ENCODE data around the gene ALG10B. TPM values are rescaled to one million over a fixed set of nuclear protein-coding genes. Genes with fewer than 3 reads are reported as not detected.

ALG10B gene
- 1 to 10 TPM; 2.3 to 7.4 (median 4.9) TPM for total RNA-seq

- H3K4me1 ChIP-seq, result peaks cover 8 to 31% (median 21%) of the 10 kb centered on the region in 4 donors
- intact Hi-C loops (cut with DNase I), result loop anchor here (1.0 to 5.0 kb wide), 2 partner anchors 178 to 591 kb away; partner anchors contain the start of gene CPNE8
- under 1% methylated on average over 37 of the region's 42 CpGs for WGBS
- H3K9me3 ChIP-seq, result no peaks in the 10 kb centered on the region
- peak within 1 kb of the TSS; percentile 60 to 83 (median 74) for H3K4me3 ChIP-seq
- no peaks in the 10 kb centered on the region for H3K27me3 ChIP-seq
- TF ChIP-seq POLR2A (IDR thresholded peaks at IDR 0.05; ENCODE audit: low read depth) (no peak), EP300 (IDR thresholded peaks at IDR 0.05) (no peak), POLR2AphosphoS5 (IDR thresholded peaks at IDR 0.05) (peak; percentile 51 to 60), CTCF (IDR thresholded peaks at IDR 0.05) (peak; percentile 44 to 83 (median 77))
- H3K36me3 ChIP-seq, result peaks cover 0 to 14% (median 5%) of the 10 kb centered on the region in 4 donors
- H3K27ac ChIP-seq (replicated peaks in 1 of 4), result peak within 1 kb of the TSS; percentile 84 to 87 (median 86)
- peak; percentile 98 for DNase-seq (ENCODE audit: extremely low spot score)
Observed at GRCh38 chr12:38316391-38317129, at the start of gene ALG10B. ALG10B (plus strand) TSS chr12:38316774; CDS start chr12:38316894, 120 bp downstream.

DNA sequence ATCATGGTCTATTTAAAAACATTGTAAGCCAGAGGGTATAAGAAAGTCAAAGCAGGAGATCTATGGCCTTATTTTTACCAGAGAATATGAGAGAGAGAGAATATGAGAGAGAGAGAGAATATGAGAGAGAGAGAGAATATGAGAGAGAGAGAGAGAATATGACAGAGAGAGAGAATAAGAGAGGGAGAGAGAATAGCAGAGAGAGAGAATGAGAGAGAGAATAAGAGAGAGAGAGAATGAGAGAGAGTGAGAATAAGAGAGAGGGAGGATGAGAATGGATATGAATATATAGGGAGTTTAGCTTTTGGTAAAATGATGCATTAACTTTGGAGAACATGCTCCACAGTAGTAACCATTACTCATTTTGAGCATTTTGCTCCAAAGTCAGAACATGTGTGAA, 48.0 kb upstream of the ALG10B start:
- TF ChIP-seq EP300 (IDR thresholded peaks at IDR 0.05) (no peak), CTCF (IDR thresholded peaks at IDR 0.05) (no peak), POLR2A (IDR thresholded peaks at IDR 0.05; ENCODE audit: low read depth) (no peak), POLR2AphosphoS5 (IDR thresholded peaks at IDR 0.05) (no peak)
- no peak for DNase-seq (ENCODE audit: extremely low spot score)

DNA sequence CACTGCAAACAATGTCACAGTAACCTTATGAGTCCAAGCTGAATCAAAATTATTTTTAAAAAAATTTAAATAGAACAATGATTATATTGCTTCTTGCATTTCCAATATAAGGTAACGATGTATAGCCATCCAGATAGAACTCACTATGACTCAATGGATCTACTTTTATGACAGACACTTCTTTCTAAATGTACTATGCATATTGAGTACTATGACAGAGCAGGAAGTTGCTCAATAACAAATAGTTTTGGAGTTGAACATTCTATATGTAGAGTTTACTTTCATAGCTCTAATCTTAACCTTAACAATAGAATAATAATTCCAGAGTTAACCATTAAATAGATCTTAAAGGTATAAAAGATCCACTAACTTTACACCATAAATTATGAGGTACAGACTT, 46.7 kb upstream of the ALG10B start:
- Histone ChIP-seq H3K4me3 (no peak overlapping the region), H3K27ac (replicated peaks in 1 of 4) (no peak overlapping the region), H3K4me1 (no peaks in the 10 kb centered on the region), H3K9me3 (no peaks in the 10 kb centered on the region), H3K36me3 (no peaks in the 10 kb centered on the region), H3K27me3 (no peaks in the 10 kb centered on the region)
- WGBS, result 29% methylated on average over 1 of the region's 1 CpG
- DNase-seq (ENCODE audit: extremely low spot score), result no peak
- intact Hi-C loops (cut with DNase I), result no loop called here
- TF ChIP-seq POLR2A (IDR thresholded peaks at IDR 0.05; ENCODE audit: low read depth) (no peak), CTCF (IDR thresholded peaks at IDR 0.05) (no peak), EP300 (IDR thresholded peaks at IDR 0.05) (no peak), POLR2AphosphoS5 (IDR thresholded peaks at IDR 0.05) (no peak)

More for the DNA sequence above, 48.0 kb upstream of the ALG10B start:
- H3K27ac ChIP-seq (replicated peaks in 1 of 4), result no peak overlapping the region
- no peaks in the 10 kb centered on the region for H3K27me3 ChIP-seq
- intact Hi-C loops (cut with DNase I), result no loop called here
- H3K9me3 ChIP-seq, result no peaks in the 10 kb centered on the region
- H3K4me3 ChIP-seq, result no peak overlapping the region
- no peaks in the 10 kb centered on the region for H3K36me3 ChIP-seq
- H3K4me1 ChIP-seq, result no peaks in the 10 kb centered on the region

GRCh38 chr12:38279756-38280155, 36.8 kb upstream of the ALG10B start:
- no peaks in the 10 kb centered on the region for H3K36me3 ChIP-seq
- H3K27me3 ChIP-seq, result no peaks in the 10 kb centered on the region
- no peak overlapping the region for H3K4me3 ChIP-seq
- no peaks in the 10 kb centered on the region for H3K9me3 ChIP-seq
- TF ChIP-seq POLR2AphosphoS5 (IDR thresholded peaks at IDR 0.05), result no peak
- no peak for TF ChIP-seq EP300 (IDR thresholded peaks at IDR 0.05)
- TF ChIP-seq POLR2A (IDR thresholded peaks at IDR 0.05; ENCODE audit: low read depth), result no peak
- no peak for TF ChIP-seq CTCF (IDR thresholded peaks at IDR 0.05)
- no peaks in the 10 kb centered on the region for H3K4me1 ChIP-seq
- intact Hi-C loops (cut with DNase I), result no loop called here
- no peak for DNase-seq (ENCODE audit: extremely low spot score)
- no peak overlapping the region for H3K27ac ChIP-seq (replicated peaks in 1 of 4)
- 28% methylated on average over 2 of the region's 2 CpGs for WGBS

Measured in esophagus muscularis mucosa (tissue), 4 donors.